ENCODE results near the gene TPSG1.

DNA sequence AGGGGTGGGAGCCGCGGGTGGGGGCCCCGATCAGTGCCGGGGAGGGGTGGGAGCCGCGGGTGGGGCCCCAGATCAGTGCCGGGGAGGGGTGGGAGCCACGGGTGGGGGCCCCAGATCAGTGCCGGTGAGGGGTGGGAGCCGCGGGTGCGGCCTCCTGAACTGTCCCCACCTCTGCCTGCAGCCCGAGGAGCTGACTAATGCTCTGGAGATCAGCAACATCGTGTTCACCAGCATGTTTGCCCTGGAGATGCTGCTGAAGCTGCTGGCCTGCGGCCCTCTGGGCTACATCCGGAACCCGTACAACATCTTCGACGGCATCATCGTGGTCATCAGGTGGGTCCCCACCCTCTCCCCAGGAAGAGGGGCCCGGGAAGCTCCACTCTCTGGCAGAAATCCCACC is 20.1 kb downstream of the TPSG1 start:
- TF ChIP-seq, protein P1, sequence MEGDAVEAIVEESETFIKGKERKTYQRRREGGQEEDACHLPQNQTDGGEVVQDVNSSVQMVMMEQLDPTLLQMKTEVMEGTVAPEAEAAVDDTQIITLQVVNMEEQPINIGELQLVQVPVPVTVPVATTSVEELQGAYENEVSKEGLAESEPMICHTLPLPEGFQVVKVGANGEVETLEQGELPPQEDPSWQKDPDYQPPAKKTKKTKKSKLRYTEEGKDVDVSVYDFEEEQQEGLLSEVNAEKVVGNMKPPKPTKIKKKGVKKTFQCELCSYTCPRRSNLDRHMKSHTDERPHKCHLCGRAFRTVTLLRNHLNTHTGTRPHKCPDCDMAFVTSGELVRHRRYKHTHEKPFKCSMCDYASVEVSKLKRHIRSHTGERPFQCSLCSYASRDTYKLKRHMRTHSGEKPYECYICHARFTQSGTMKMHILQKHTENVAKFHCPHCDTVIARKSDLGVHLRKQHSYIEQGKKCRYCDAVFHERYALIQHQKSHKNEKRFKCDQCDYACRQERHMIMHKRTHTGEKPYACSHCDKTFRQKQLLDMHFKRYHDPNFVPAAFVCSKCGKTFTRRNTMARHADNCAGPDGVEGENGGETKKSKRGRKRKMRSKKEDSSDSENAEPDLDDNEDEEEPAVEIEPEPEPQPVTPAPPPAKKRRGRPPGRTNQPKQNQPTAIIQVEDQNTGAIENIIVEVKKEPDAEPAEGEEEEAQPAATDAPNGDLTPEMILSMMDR (IDR thresholded peaks at IDR 0.05), result no peak
- no peak for TF ChIP-seq POLR2A (IDR thresholded peaks at IDR 0.05)
- TF ChIP-seq EP300 (IDR thresholded peaks at IDR 0.05), result no peak
